Hindlimb muscle (tissue), 1 donor: Measurements from ENCODE around the gene MCF2L2. TPM values are rescaled to one million over a fixed set of nuclear protein-coding genes. Genes with fewer than 3 reads are reported as not detected.

ENCODE experiments used
- DNase-seq: peaks from one replicate; pipeline ENCODE4 v3.0.0-alpha.2; 2013
- polyA plus RNA-seq: library from polyadenylated mRNA; unstranded; fragments of 120-200 nt; gene quantifications from one replicate; pipeline ENCODE4 v1.2.1, GENCODE V29; 2013; ENCODE audit not compliant: insufficient read length

Gene MCF2L2
- polyA plus RNA-seq, 1 donor = 0.21 TPM

GRCh38 chr3:183369117-183369516, 59.3 kb downstream of the MCF2L2 start:
- no peak for DNase-seq

- no peak for DNase-seq
Measured at GRCh38 chr3:183360971-183361624, 67.3 kb downstream of the MCF2L2 start.

- no peak for DNase-seq
Measured at GRCh38 chr3:183359036-183359435, 69.4 kb downstream of the MCF2L2 start.

- no peak for DNase-seq
Measured at GRCh38 chr3:183357564-183358079, 70.8 kb downstream of the MCF2L2 start.

- DNase-seq = no peak
Measured at GRCh38 chr3:183356920-183357319, 71.5 kb downstream of the MCF2L2 start.

- no peak for DNase-seq
Measured at GRCh38 chr3:183354874-183355273, 73.5 kb downstream of the MCF2L2 start.

- DNase-seq = no peak
Measured at GRCh38 chr3:183354325-183354831, 74.0 kb downstream of the MCF2L2 start.

GRCh38 chr3:183353421-183353820, 75.0 kb downstream of the MCF2L2 start:
- no peak for DNase-seq

GRCh38 chr3:183350164-183350563, 78.3 kb downstream of the MCF2L2 start:
- DNase-seq = no peak

GRCh38 chr3:183349421-183350157, 78.8 kb downstream of the MCF2L2 start:
- no peak for DNase-seq

GRCh38 chr3:183342824-183343223, 85.6 kb downstream of the MCF2L2 start:
- DNase-seq = no peak

GRCh38 chr3:183341545-183342288, 86.7 kb downstream of the MCF2L2 start:
- no peak for DNase-seq

GRCh38 chr3:183340222-183340621, 88.2 kb downstream of the MCF2L2 start:
- no peak for DNase-seq

- no peak for DNase-seq
Measured at GRCh38 chr3:183339461-183340086, 88.8 kb downstream of the MCF2L2 start.

- DNase-seq = no peak
Measured at GRCh38 chr3:183338520-183338919, 89.9 kb downstream of the MCF2L2 start.

GRCh38 chr3:183332487-183332886, 95.9 kb downstream of the MCF2L2 start:
- DNase-seq = no peak

- DNase-seq = no peak
Measured at GRCh38 chr3:183331498-183331897, 96.9 kb downstream of the MCF2L2 start.

- DNase-seq = no peak
Measured at GRCh38 chr3:183330881-183331280, 97.5 kb downstream of the MCF2L2 start.

- DNase-seq = no peak
Measured at GRCh38 chr3:183329543-183329942, 98.9 kb downstream of the MCF2L2 start.

GRCh38 chr3:183328823-183329222, 99.6 kb downstream of the MCF2L2 start:
- DNase-seq = no peak

GRCh38 chr3:183328164-183328563, 100.3 kb downstream of the MCF2L2 start:
- no peak for DNase-seq

- DNase-seq = no peak
Measured at GRCh38 chr3:183327343-183327742, 101.1 kb downstream of the MCF2L2 start.

GRCh38 chr3:183324083-183324482, 104.3 kb downstream of the MCF2L2 start:
- no peak for DNase-seq
